Body of pancreas (tissue), 4 donors: Measurements from ENCODE around the gene SLC10A3.

ENCODE experiments used
- CTCF ChIP-seq, 7 experiments: fragments of 450-650 bp in 4 of 7; fragments of 200-600 bp in 3 of 7; sonication (generic) in 3 of 7; IDR thresholded peaks; one replicate each; pipeline ENCODE4 v1.5.1; 2016 to 2019; ENCODE audit warnings: antibody characterized with exemption in 7 of 7
- POLR2A ChIP-seq, 3 donors: fragments of 450-650 bp; IDR thresholded peaks; one replicate each; pipeline ENCODE4 v1.6.1; 2016; ENCODE audit warnings: antibody characterized with exemption in 3 of 3, mild to moderate bottlenecking in 2 of 3

- TF ChIP-seq CTCF (IDR thresholded peaks at IDR 0.05) (no peak), POLR2A (IDR thresholded peaks at IDR 0.05) (no peak)
Observed at GRCh38 chrX:154495472-154495922, 5.1 kb upstream of the SLC10A3 start.
